H1 (cell line): ENCODE data around the gene CCT3. TPM values are rescaled to one million over a fixed set of nuclear protein-coding genes. Genes with fewer than 3 reads are reported as not detected.

Experiments used
- CTCF ChIA-PET: fragments of 300-600 bp; sonication (Branson Sonifier 250); formaldehyde crosslinking; loops from one replicate; lab custom pipeline; 2021; ENCODE audit not compliant: partially characterized antibody; lab: Charles Lee
- POLR2A ChIA-PET: fragments of 300-600 bp; sonication (Branson Sonifier 250); formaldehyde crosslinking; loops from one replicate; lab custom pipeline; 2021; ENCODE audit warnings: inconsistent platforms; ENCODE audit not compliant: partially characterized antibody; lab: Charles Lee
- DNase-seq, 2 experiments: peaks; one replicate each; pipeline versions ENCODE4 v3.0.0 to v3.0.0-alpha.2; 2010 to 2022; ENCODE audit warnings: low spot score in 2 of 2, low read depth in 1 of 2, mixed read lengths in 1 of 2
- FAIRE-seq: peaks from 2 replicates; lab custom pipeline; 2011; peaks lifted over from hg19 to GRCh38; lab: Jason Lieb, UNC
- H2AFZ ChIP-seq: 2 replicates; pipeline ENCODE4 v1.8.1; 2012; ENCODE audit warnings: low read length, inconsistent platforms
- H2AK5ac ChIP-seq: 2 replicates; pipeline ENCODE4 v1.6.1; 2013; ENCODE audit warnings: low read depth, low read length
- H2BK120ac ChIP-seq: replicated peaks from 2 replicates; pipeline ENCODE3; 2013; ENCODE audit warnings: low read depth, low read length, inconsistent platforms
- H2BK12ac ChIP-seq: 2 replicates; pipeline ENCODE4 v1.6.1; 2013; ENCODE audit warnings: low read depth, low read length
- H2BK15ac ChIP-seq: 2 replicates; pipeline ENCODE4 v1.6.1; 2013; ENCODE audit warnings: low read length
- H2BK20ac ChIP-seq: 2 replicates; pipeline ENCODE4 v1.6.1; 2013; ENCODE audit warnings: low read length
- H2BK5ac ChIP-seq: 2 replicates; pipeline ENCODE4 v1.6.1; 2013; ENCODE audit warnings: low read depth, low read length
- H3K14ac ChIP-seq: 2 replicates; pipeline ENCODE4 v1.6.1; 2013; ENCODE audit warnings: inconsistent platforms; ENCODE audit not compliant: insufficient read length
- H3K18ac ChIP-seq: 2 replicates; pipeline ENCODE4 v1.6.1; 2013; ENCODE audit warnings: low read length; ENCODE audit errors: extremely low read depth
- H3K23ac ChIP-seq: 2 replicates; pipeline ENCODE4 v1.6.1; 2013; ENCODE audit warnings: inconsistent platforms; ENCODE audit not compliant: insufficient read length
- H3K23me2 ChIP-seq: 2 replicates; pipeline ENCODE4 v1.6.1; 2013; ENCODE audit warnings: low read depth, low read length
- H3K27ac ChIP-seq: 2 replicates; pipeline ENCODE4 v1.6.1; 2011; ENCODE audit warnings: low read depth, low read length, inconsistent platforms
- H3K27me3 ChIP-seq, 4 experiments: replicated peaks in 1 of 4; 1 replicate in 1 of 4; 2 replicates in 3 of 4; pipeline versions ENCODE4 v1.6.1 to v1.8.1; 2011 to 2013; ENCODE audit warnings: low read length in 3 of 4, mild to moderate bottlenecking in 3 of 4, inconsistent platforms in 2 of 4, mixed read lengths in 2 of 4, moderate library complexity in 1 of 4; ENCODE audit not compliant: control insufficient read depth in 3 of 4, insufficient read depth in 3 of 4; ENCODE audit errors: extremely low read depth in 1 of 4
- H3K36me3 ChIP-seq, 4 experiments: 2 replicates each; pipeline versions ENCODE4 v1.6.1 to v1.8.1; 2011 to 2013; ENCODE audit warnings: mild to moderate bottlenecking in 4 of 4, low read length in 3 of 4, moderate library complexity in 2 of 4, control low read depth in 1 of 4, inconsistent platforms in 1 of 4; ENCODE audit not compliant: insufficient read depth in 4 of 4, control insufficient read depth in 2 of 4
- H3K4ac ChIP-seq: replicated peaks from 2 replicates; pipeline ENCODE3; 2013; ENCODE audit warnings: low read length, low read depth, mixed read lengths, inconsistent platforms; ENCODE audit not compliant: insufficient read length
- H3K4me1 ChIP-seq, 4 experiments: replicated peaks in 1 of 4; 1 replicate in 1 of 4; 2 replicates in 3 of 4; pipeline versions ENCODE4 v1.6.1 to v1.8.1; 2011 to 2013; ENCODE audit warnings: low read length in 3 of 4, inconsistent platforms in 2 of 4, mixed read lengths in 1 of 4; ENCODE audit not compliant: insufficient read depth in 4 of 4, control insufficient read depth in 3 of 4
- H3K4me2 ChIP-seq, 2 experiments: 2 replicates each; pipeline versions ENCODE4 v1.6.1 to v1.8.1; 2011 to 2013; ENCODE audit warnings: low read depth in 2 of 2, low read length in 2 of 2, control low read depth in 1 of 2, inconsistent platforms in 1 of 2, mild to moderate bottlenecking in 1 of 2; ENCODE audit not compliant: insufficient read depth in 1 of 2
- H3K4me3 ChIP-seq, 4 experiments: fragments of 200-600, 300-600 bp in 1 of 4; sonication (generic), shearing (Covaris generic), sonication (Bioruptor Twin) in 1 of 4; 2 replicates each; pipeline versions ENCODE4 v1.5.1 to v1.8.1; 2011 to 2016; ENCODE audit warnings: low read length in 4 of 4, low read depth in 3 of 4, control low read depth in 2 of 4, inconsistent platforms in 2 of 4, mild to moderate bottlenecking in 2 of 4, mixed read lengths in 1 of 4, moderate library complexity in 1 of 4; ENCODE audit not compliant: insufficient read depth in 2 of 4; ENCODE audit errors: extremely low read depth in 1 of 4
- H3K56ac ChIP-seq: replicated peaks from 2 replicates; pipeline ENCODE3; 2013; ENCODE audit warnings: low read depth, mild to moderate bottlenecking, mixed read lengths, low read length, inconsistent platforms; ENCODE audit not compliant: insufficient read length
- H3K79me1 ChIP-seq: 2 replicates; pipeline ENCODE4 v1.6.1; 2013; ENCODE audit warnings: low read depth, low read length, control low read depth
- H3K79me2 ChIP-seq, 2 experiments: 2 replicates each; pipeline versions ENCODE4 v1.6.1 to v1.8.1; 2012 to 2013; ENCODE audit warnings: low read length in 2 of 2, mild to moderate bottlenecking in 2 of 2, inconsistent platforms in 1 of 2; ENCODE audit not compliant: insufficient read depth in 2 of 2, control insufficient read depth in 1 of 2
- H3K9ac ChIP-seq, 4 experiments: replicated peaks in 1 of 4; 1 replicate in 1 of 4; 2 replicates in 3 of 4; pipeline versions ENCODE4 v1.6.1 to v1.8.1; 2011 to 2013; ENCODE audit warnings: low read depth in 3 of 4, low read length in 3 of 4, control low read depth in 2 of 4, mild to moderate bottlenecking in 2 of 4, moderate library complexity in 2 of 4, inconsistent platforms in 1 of 4; ENCODE audit errors: extremely low read depth in 1 of 4
- H3K9me3 ChIP-seq, 2 experiments: 2 replicates each; pipeline versions ENCODE4 v1.6.1 to v1.8.1; 2012 to 2013; ENCODE audit warnings: mild to moderate bottlenecking in 2 of 2, moderate library complexity in 2 of 2, control low read depth in 1 of 2, inconsistent platforms in 1 of 2, low read depth in 1 of 2, low read length in 1 of 2, mixed read lengths in 1 of 2; ENCODE audit not compliant: insufficient read depth in 2 of 2
- H4K20me1 ChIP-seq, 2 experiments: replicated peaks in 1 of 2; 2 replicates each; pipeline versions ENCODE3 to v1.8.1; 2011 to 2013; ENCODE audit warnings: inconsistent platforms in 2 of 2, low read length in 2 of 2, mild to moderate bottlenecking in 1 of 2; ENCODE audit not compliant: insufficient read depth in 2 of 2, control insufficient read depth in 1 of 2
- H4K5ac ChIP-seq: 2 replicates; pipeline ENCODE4 v1.6.1; 2013; ENCODE audit warnings: low read length, low read depth, mixed read lengths, inconsistent platforms; ENCODE audit not compliant: insufficient read length
- H4K8ac ChIP-seq: 2 replicates; pipeline ENCODE4 v1.8.0; 2013; ENCODE audit warnings: mild to moderate bottlenecking, moderate library complexity, low read length, inconsistent platforms; ENCODE audit not compliant: insufficient read depth; ENCODE audit errors: extremely low read depth
- H4K91ac ChIP-seq: replicated peaks from 2 replicates; pipeline ENCODE3; 2013; ENCODE audit warnings: low read length, mixed read lengths, inconsistent platforms; ENCODE audit not compliant: insufficient read length
- CBX5 ChIP-seq: fragments of 300-800, 300-1000 bp; sonication (generic); IDR thresholded peaks from 2 replicates; pipeline ENCODE4 v1.7.1; 2016; ENCODE audit warnings: antibody characterized with exemption, low read length, low read depth
- CHD2 ChIP-seq: IDR thresholded peaks from 2 replicates; pipeline ENCODE4 v1.6.1; 2012; ENCODE audit warnings: low read length, improper control_type of control experiment
- CTBP2 ChIP-seq: IDR thresholded peaks from 2 replicates; pipeline ENCODE4 v1.7.0; 2011; ENCODE audit warnings: borderline replicate concordance, mild to moderate bottlenecking, moderate library complexity, mixed read lengths, low read length; ENCODE audit not compliant: insufficient read depth, insufficient read length
- EGR1 ChIP-seq: IDR thresholded peaks from 2 replicates; pipeline ENCODE4 v1.6.1; 2011; ENCODE audit warnings: low read depth, low read length, borderline replicate concordance
- EP300 ChIP-seq, 2 experiments: IDR thresholded peaks; 1 replicate in 1 of 2; 2 replicates in 1 of 2; pipeline ENCODE4 v1.6.1; 2011 to 2012; ENCODE audit warnings: low read depth in 2 of 2, low read length in 2 of 2, mild to moderate bottlenecking in 2 of 2, borderline replicate concordance in 1 of 2, inconsistent platforms in 1 of 2, moderate library complexity in 1 of 2
- JUND ChIP-seq: IDR thresholded peaks from 2 replicates; pipeline ENCODE4 v1.6.1; 2011; ENCODE audit warnings: mild to moderate bottlenecking, improper control_type of control experiment, low read length
- PHF8 ChIP-seq: fragments of 200-600 bp; sonication (generic); conservative IDR thresholded peaks from 2 replicates; pipeline ENCODE4 v1.7.1; 2012; ENCODE audit warnings: low read depth, mild to moderate bottlenecking, inconsistent platforms, low read length, moderate library complexity
- RFX5 ChIP-seq: IDR thresholded peaks from 2 replicates; pipeline ENCODE4 v1.6.1; 2011; ENCODE audit warnings: low read depth, low read length, improper control_type of control experiment, borderline replicate concordance
- RNF2 ChIP-seq: fragments of 200-900, 300-1000 bp; sonication (generic); IDR thresholded peaks from 2 replicates; pipeline ENCODE4 v1.7.1; 2016; ENCODE audit warnings: borderline replicate concordance, low read depth, mild to moderate bottlenecking, antibody characterized with exemption, low read length; ENCODE audit not compliant: poor library complexity, severe bottlenecking; ENCODE audit errors: missing control alignments
- RXRA ChIP-seq: IDR thresholded peaks from 2 replicates; pipeline ENCODE4 v1.6.1; 2011; ENCODE audit warnings: low read depth, mild to moderate bottlenecking, low read length, moderate library complexity; ENCODE audit not compliant: insufficient read depth
- SP1 ChIP-seq: IDR thresholded peaks from 2 replicates; pipeline ENCODE4 v1.6.1; 2011; ENCODE audit warnings: low read depth, low read length
- SP4 ChIP-seq: IDR thresholded peaks from 2 replicates; pipeline ENCODE4 v1.6.1; 2012; ENCODE audit warnings: low read length, inconsistent platforms
- polyA plus RNA-seq, 7 experiments: library from polyadenylated mRNA; depleted of rRNA in 3 of 7; stranded (reverse) in 5 of 7; unstranded in 2 of 7; fragments of >200 nt in 5 of 7; fragments of 200-250 nt in 2 of 7; gene quantifications; 1 replicate in 5 of 7; 2 replicates in 1 of 7; 4 replicates in 1 of 7; pipeline versions ENCODE4 v1.2.1 to v1.2.3, GENCODE V29; 2011 to 2013; ENCODE audit warnings: missing spikeins in 2 of 7, mixed read lengths in 2 of 7
- total RNA-seq: library from RNA; stranded (reverse); fragmentation: NEBNext Ultra II Directional; extraction: Animal tissue kit (Norgen Biotek cat#: 25700); gene quantifications from 2 replicates; pipeline ENCODE4 v1.2.1, GENCODE V29; 2021

Gene CCT3
- total and polyA plus RNA-seq, 2 of the 8 experiments (the other 6 are each of a cell fraction or from before 2014, with no cell fraction given): 431 to 480 TPM

- Histone ChIP-seq H4K20me1 (no peaks in the 10 kb centered on the region), H3K4ac (no peak overlapping the region), H2BK5ac (no peak overlapping the region), H4K91ac (no peak overlapping the region), H3K9me3 (no peaks in the 10 kb centered on the region), H3K4me3 (no peak overlapping the region), H3K4me2 (no peak overlapping the region), H3K23ac (no peak overlapping the region), H3K36me3 (no peaks in the 10 kb centered on the region), H2BK15ac (no peak overlapping the region; the same call in 1 of the 2 replicates), H3K79me1 (no peaks in the 10 kb centered on the region), H3K18ac (no peak overlapping the region), H3K9ac (no peak overlapping the region), H2BK12ac (no peak overlapping the region), H3K14ac (no peak overlapping the region), H4K5ac (no peak overlapping the region), H2BK120ac (no peak overlapping the region), H3K27ac (no peak overlapping the region), H3K56ac (no peak overlapping the region), H2AFZ (no peak overlapping the region), H3K27me3 (peaks cover 0 to 14% (median 11%) of the 10 kb centered on the region in 4 experiments; a peak in 6 of 7 replicates), H2BK20ac (no peak overlapping the region), H4K8ac (no peak overlapping the region), H3K23me2 (peaks cover 9% of the 10 kb centered on the region; the same call in 1 of the 2 replicates), H2AK5ac (no peak overlapping the region), H3K79me2 (no peaks in the 10 kb centered on the region), H3K4me1 (peaks cover 0 to 7% (median 2%) of the 10 kb centered on the region in 4 experiments; a peak in 4 of 7 replicates)
- ChIA-PET CTCF (interaction anchor here (0.7 to 11.9 kb wide), 8 partner anchors 9 to 72 kb away, joined by 3 to 156 read pairs (median 3); no protein-coding TSS in a partner anchor), POLR2A (no interaction called here)
- no peak for TF ChIP-seq RNF2
- TF ChIP-seq JUND: no peak
- TF ChIP-seq PHF8: no peak
- TF ChIP-seq EGR1: no peak
- no peak for TF ChIP-seq SP1
- no peak for TF ChIP-seq CTBP2
- no peak for TF ChIP-seq CBX5
- no peak for TF ChIP-seq CHD2
- TF ChIP-seq SP4: no peak
- no peak for TF ChIP-seq EP300 (IDR thresholded peaks at IDR 0.05; ENCODE audit: borderline replicate concordance in 1 of 2, low read depth in 2 of 2, low read length in 2 of 2)
- no peak for TF ChIP-seq RFX5
- no peak for TF ChIP-seq RXRA
- DNase-seq: no peak
- no peak for FAIRE-seq
Observed at GRCh38 chr1:156373546-156373945, 35.5 kb upstream of the CCT3 start.
